ENCODE data around the gene PPP1R16B. TPM values are rescaled to one million over a fixed set of nuclear protein-coding genes. Genes with fewer than 3 reads are reported as not detected.

Gene PPP1R16B
- total RNA-seq, 2 donors from 2014 or later, result 1.6 to 4.7 TPM

DNA sequence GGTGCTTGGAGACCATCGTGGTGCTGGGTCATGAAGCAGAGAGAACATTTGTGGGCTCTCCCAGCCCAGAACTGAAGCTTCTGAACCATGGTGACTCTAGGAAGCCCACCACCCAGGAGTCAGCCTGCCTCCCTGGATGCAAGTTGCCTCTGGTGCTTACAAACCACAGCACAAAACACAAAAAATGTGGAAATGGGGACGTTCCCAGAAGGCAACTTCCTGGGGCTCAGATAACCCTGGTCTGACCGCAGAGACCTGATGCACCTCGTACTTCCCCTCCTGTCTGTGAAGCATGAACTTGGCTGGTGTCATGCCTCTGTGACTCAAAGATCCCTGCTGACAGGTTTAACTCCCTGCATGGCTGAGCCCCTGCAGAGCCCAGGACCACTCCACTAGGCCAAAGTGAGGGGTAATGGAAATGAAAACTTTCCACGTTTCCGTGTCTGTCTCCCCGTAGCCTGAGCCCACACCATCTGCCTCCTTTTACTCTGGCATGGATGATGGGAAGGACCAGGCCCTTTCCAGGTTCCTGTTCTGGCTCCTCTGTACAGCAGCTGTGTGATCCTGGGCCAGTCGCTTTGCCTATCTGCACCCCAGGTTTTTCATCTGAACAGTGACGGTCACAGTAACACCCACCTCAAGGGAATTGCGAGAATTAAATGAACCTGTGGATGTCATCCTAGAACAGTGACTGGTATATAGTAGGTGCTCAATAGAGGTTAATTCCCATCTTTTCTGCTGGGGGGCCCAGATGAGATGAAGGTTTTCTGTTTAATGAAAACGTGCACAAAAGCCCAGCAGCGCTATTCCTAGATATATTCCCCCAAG lies 57.7 kb downstream of the PPP1R16B start:
- WGBS, 2 donors, result 79 to 81% methylated on average over 11 to 12 of the region's 12 CpGs
- Histone ChIP-seq H3K36me3 (replicated peaks in 1 of 2; ENCODE audit: insufficient read depth in 1 of 2, low read depth in 2 of 2) (no peaks in the 10 kb centered on the region), H3K9me3 (no peaks in the 10 kb centered on the region), H3K4me1 (no peaks in the 10 kb centered on the region), H3K4me3 (no peak overlapping the region), H3K27ac (no peak overlapping the region), H3K27me3 (no peaks in the 10 kb centered on the region)
- intact Hi-C loops (cut with DNase I), result no loop called here
- DNase-seq (no peak), ATAC-seq (no peak)
- no peak for TF ChIP-seq CTCF (IDR thresholded peaks at IDR 0.05)
- no peak for TF ChIP-seq POLR2A (IDR thresholded peaks at IDR 0.05)

DNA sequence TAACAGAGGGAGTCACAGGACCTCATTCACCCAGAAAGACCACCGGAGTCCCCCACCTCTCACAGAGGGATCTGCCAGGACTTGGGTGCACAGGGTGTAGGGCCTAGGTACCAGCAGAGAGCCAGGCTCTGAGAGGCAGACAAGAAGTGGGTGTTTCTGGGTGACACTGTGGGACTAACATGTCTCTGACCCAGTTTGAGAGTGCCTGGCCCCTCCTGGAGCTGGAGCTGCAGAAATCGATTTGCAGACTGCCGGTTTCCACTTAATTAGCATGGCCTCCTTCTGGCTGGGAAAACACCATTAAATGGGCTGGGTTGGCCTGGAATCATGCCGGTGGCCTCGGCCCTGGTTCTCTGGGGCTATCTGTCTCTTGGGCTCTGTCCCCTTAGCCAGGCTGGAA lies 59.2 kb downstream of the PPP1R16B start:
- Histone ChIP-seq H3K27ac (no peak overlapping the region), H3K27me3 (no peaks in the 10 kb centered on the region), H3K36me3 (replicated peaks in 1 of 2; ENCODE audit: insufficient read depth in 1 of 2, low read depth in 2 of 2) (no peaks in the 10 kb centered on the region), H3K4me3 (no peak overlapping the region), H3K9me3 (no peaks in the 10 kb centered on the region), H3K4me1 (no peaks in the 10 kb centered on the region)
- intact Hi-C loops (cut with DNase I), result no loop called here
- DNase-seq (no peak), ATAC-seq (no peak)
- 46 to 70% methylated on average over 5 of the region's 5 CpGs for WGBS, 2 donors
- no peak for TF ChIP-seq CTCF (IDR thresholded peaks at IDR 0.05)
- TF ChIP-seq POLR2A (IDR thresholded peaks at IDR 0.05), result no peak

- DNase-seq (no peak), ATAC-seq (no peak)
- WGBS, 2 donors, result 50 to 65% methylated on average over 11 to 12 of the region's 12 CpGs
- no peak overlapping the region for H3K27ac ChIP-seq
- intact Hi-C loops (cut with DNase I), result no loop called here
- H3K4me1 ChIP-seq, result no peaks in the 10 kb centered on the region
- H3K27me3 ChIP-seq, result no peaks in the 10 kb centered on the region
- no peaks in the 10 kb centered on the region for H3K9me3 ChIP-seq
- no peaks in the 10 kb centered on the region for H3K36me3 ChIP-seq (replicated peaks in 1 of 2; ENCODE audit: insufficient read depth in 1 of 2, low read depth in 2 of 2)
- TF ChIP-seq CTCF (IDR thresholded peaks at IDR 0.05) (no peak), POLR2A (IDR thresholded peaks at IDR 0.05) (no peak)
- no peak overlapping the region for H3K4me3 ChIP-seq
These were observed 61.0 kb downstream of the PPP1R16B start for GRCh38 chr20:38866265-38867061.

DNA sequence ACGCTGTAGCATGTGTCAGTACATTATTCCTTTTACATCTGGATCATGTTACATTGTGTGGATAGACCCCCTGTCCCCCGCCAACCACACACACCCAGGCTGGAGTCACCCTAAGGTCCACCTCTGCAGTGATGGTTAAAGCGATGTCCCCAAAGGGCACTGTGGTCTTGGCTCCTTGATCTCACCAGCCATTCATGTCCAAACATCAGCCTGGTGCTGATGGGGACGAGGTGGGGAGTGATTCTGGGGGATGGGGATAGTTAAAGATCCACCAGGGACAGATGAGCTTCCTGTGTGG lies 61.5 kb downstream of the PPP1R16B start:
- intact Hi-C loops (cut with DNase I), result no loop called here
- DNase-seq, result no peak

More for the DNA sequence above, 61.5 kb downstream of the PPP1R16B start:
- 53 to 61% methylated on average over 3 to 4 of the region's 4 CpGs for WGBS, 2 donors
- TF ChIP-seq POLR2A (IDR thresholded peaks at IDR 0.05) (no peak), CTCF (IDR thresholded peaks at IDR 0.05) (no peak)
- Histone ChIP-seq H3K4me1 (no peaks in the 10 kb centered on the region), H3K27me3 (no peaks in the 10 kb centered on the region), H3K4me3 (no peak overlapping the region), H3K27ac (no peak overlapping the region), H3K9me3 (no peaks in the 10 kb centered on the region), H3K36me3 (replicated peaks in 1 of 2; ENCODE audit: insufficient read depth in 1 of 2, low read depth in 2 of 2) (no peaks in the 10 kb centered on the region)
- ATAC-seq, result no peak

Measured in body of pancreas (tissue), 4 donors.